Measurements from ENCODE around the gene SLC35G6. TPM values are rescaled to one million over a fixed set of nuclear protein-coding genes. Genes with fewer than 3 reads are reported as not detected.

The SLC35G6 gene
- total and polyA plus RNA-seq, 2 of the 13 experiments (the other 11 are each of a cell fraction or from before 2014, with no cell fraction given) = 0.07 TPM; not detected in 1

- TF ChIP-seq ZBTB20 (CRISPR knock-in tag; IDR thresholded peaks at IDR 0.05; ENCODE audit: borderline replicate concordance, low read depth) (no peak), PCBP1 (IDR thresholded peaks at IDR 0.05; ENCODE audit: borderline replicate concordance, low read depth, low read length) (0 out of 2 replicates have a peak, but pooled peaks have one; percentile 19), AKNA (CRISPR knock-in tag; IDR thresholded peaks at IDR 0.05; ENCODE audit: borderline replicate concordance) (no peak), ZNF563 (CRISPR knock-in tag; IDR thresholded peaks at IDR 0.05) (0 out of 2 replicates have a peak, but pooled peaks have one; percentile 33), SAP130 (CRISPR knock-in tag; IDR thresholded peaks at IDR 0.05; ENCODE audit: low read depth) (no peak), MED13 (CRISPR knock-in tag; IDR thresholded peaks at IDR 0.05) (no peak), ZNF468 (CRISPR knock-in tag; IDR thresholded peaks at IDR 0.05) (no peak), DZIP1 (CRISPR knock-in tag; IDR thresholded peaks at IDR 0.05) (no peak), ZNF709 (CRISPR knock-in tag; IDR thresholded peaks at IDR 0.05) (no peak), GTF2F1 (IDR thresholded peaks at IDR 0.05; ENCODE audit: low read length) (no peak), REXO4 (CRISPR knock-in tag; IDR thresholded peaks at IDR 0.05; ENCODE audit: borderline replicate concordance) (no peak), ZNF891 (CRISPR knock-in tag; IDR thresholded peaks at IDR 0.05) (peak; percentile 60; the same call in 1 of the 2 replicates), STAT5B (CRISPR knock-in tag; IDR thresholded peaks at IDR 0.05) (no peak), EZH2 (conservative IDR thresholded peaks at IDR 0.05; ENCODE audit: low read depth, low read length) (no peak), RBFOX2 (IDR thresholded peaks at IDR 0.05; ENCODE audit: low read depth, low read length) (0 out of 2 replicates have a peak, but pooled peaks have one; percentile 45), ZNF552 (CRISPR knock-in tag; IDR thresholded peaks at IDR 0.05; ENCODE audit: borderline replicate concordance) (no peak), ZFX (CRISPR knock-in tag; IDR thresholded peaks at IDR 0.05; ENCODE audit: low read depth) (peak; percentile 13; the same call in 1 of the 2 replicates), TEAD2 (CRISPR knock-in tag; IDR thresholded peaks at IDR 0.05) (no peak), ZNF34 (CRISPR knock-in tag; IDR thresholded peaks at IDR 0.05; ENCODE audit: borderline replicate concordance) (no peak), MEIS2 (CRISPR knock-in tag; IDR thresholded peaks at IDR 0.05) (no peak)
- TF ChIP-seq, protein P1, sequence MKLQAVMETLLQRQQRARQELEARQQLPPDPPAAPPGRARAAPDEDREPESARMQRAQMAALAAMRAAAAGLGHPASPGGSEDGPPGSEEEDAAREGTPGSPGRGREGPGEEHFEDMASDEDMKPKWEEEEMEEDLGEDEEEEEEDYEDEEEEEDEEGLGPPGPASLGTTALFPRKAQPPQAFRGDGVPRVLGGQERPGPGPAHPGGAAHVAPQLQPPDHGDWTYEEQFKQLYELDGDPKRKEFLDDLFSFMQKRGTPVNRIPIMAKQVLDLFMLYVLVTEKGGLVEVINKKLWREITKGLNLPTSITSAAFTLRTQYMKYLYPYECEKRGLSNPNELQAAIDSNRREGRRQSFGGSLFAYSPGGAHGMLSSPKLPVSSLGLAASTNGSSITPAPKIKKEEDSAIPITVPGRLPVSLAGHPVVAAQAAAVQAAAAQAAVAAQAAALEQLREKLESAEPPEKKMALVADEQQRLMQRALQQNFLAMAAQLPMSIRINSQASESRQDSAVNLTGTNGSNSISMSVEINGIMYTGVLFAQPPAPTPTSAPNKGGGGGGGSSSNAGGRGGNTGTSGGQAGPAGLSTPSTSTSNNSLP (IDR thresholded peaks at IDR 0.05; ENCODE audit: low read depth, low read length) = no peak
Observed at GRCh38 chr17:7435676-7436555, 45.3 kb upstream of the SLC35G6 start (continued).

Data from HepG2 (cell line).